AG10803 (cell line): Measurements from ENCODE around the gene OTOF.

Source experiments
- DNase-seq: peaks from one replicate; pipeline ENCODE4 v3.0.0; 2010; ENCODE audit warnings: low read depth
- H3K4me3 ChIP-seq: 2 replicates; pipeline ENCODE4 v1.5.1; 2011; ENCODE audit warnings: mild to moderate bottlenecking, low read length, control low read depth
- CTCF ChIP-seq: conservative IDR thresholded peaks from 2 replicates; pipeline ENCODE4 v1.5.1; 2011; ENCODE audit warnings: mild to moderate bottlenecking, low read length, control low read depth, inconsistent platforms

The OTOF gene

GRCh38 chr2:26461601-26462023 is 16.3 kb downstream of the OTOF start:
- DNase-seq = no peak
- TF ChIP-seq CTCF = no peak
- H3K4me3 ChIP-seq = no peak overlapping the region

GRCh38 chr2:26460613-26461031 is 17.3 kb downstream of the OTOF start:
- no peak for DNase-seq
- no peak for TF ChIP-seq CTCF
- no peak overlapping the region for H3K4me3 ChIP-seq

GRCh38 chr2:26459991-26460612 is 17.8 kb downstream of the OTOF start:
- no peak for DNase-seq
- TF ChIP-seq CTCF = peak; percentile 15
- H3K4me3 ChIP-seq = no peak overlapping the region

- no peak for TF ChIP-seq CTCF
- H3K4me3 ChIP-seq = no peak overlapping the region
- no peak for DNase-seq
Measured at GRCh38 chr2:26458365-26459042, 19.4 kb downstream of the OTOF start.

- H3K4me3 ChIP-seq = no peak overlapping the region
- TF ChIP-seq CTCF = no peak
- DNase-seq = no peak
Measured at GRCh38 chr2:26457695-26458364, 20.1 kb downstream of the OTOF start.

GRCh38 chr2:26457251-26457666 is 20.7 kb downstream of the OTOF start:
- no peak overlapping the region for H3K4me3 ChIP-seq
- DNase-seq = no peak
- TF ChIP-seq CTCF = no peak
